Upper lobe of right lung (tissue), 1 donor: Measurements from ENCODE around the gene CSTPP1. TPM values are rescaled to one million over a fixed set of nuclear protein-coding genes. Genes with fewer than 3 reads are reported as not detected.

Experiments used
- ATAC-seq: fragments of 200-7000 bp; cut with Tn5 transposase; one replicate; pipeline ENCODE4 v1.9.1; 2020; ENCODE audit warnings: mild to moderate bottlenecking, moderate library complexity
- DNase-seq: peaks from one replicate; pipeline ENCODE4 v3.0.0-alpha.2; 2020
- H3K27ac ChIP-seq: fragments of 200-600 bp; one replicate; pipeline ENCODE4 v1.8.0; 2022
- H3K27me3 ChIP-seq: fragments of 200-600 bp; one replicate; pipeline ENCODE4 v1.8.0; 2022; ENCODE audit warnings: mild to moderate bottlenecking
- H3K36me3 ChIP-seq: fragments of 200-600 bp; one replicate; pipeline ENCODE4 v1.8.0; 2022
- H3K4me1 ChIP-seq: fragments of 200-600 bp; one replicate; pipeline ENCODE4 v1.8.0; 2022
- H3K4me3 ChIP-seq: fragments of 200-600 bp; one replicate; pipeline ENCODE4 v1.8.0; 2022; ENCODE audit warnings: mild to moderate bottlenecking
- H3K9me3 ChIP-seq: fragments of 200-600 bp; one replicate; pipeline ENCODE4 v1.8.0; 2022
- intact Hi-C: fragments of 100-400 bp; cut with DNase I; formaldehyde crosslinking; loops from one replicate; pipeline ENCODE4 v1.11.0; 2022
- total RNA-seq: library from RNA; stranded (reverse); fragmentation: NEBNext Ultra II Directional; extraction: Animal tissue kit (Norgen Biotek cat#: 25700); gene quantifications from one replicate; pipeline ENCODE4 v1.2.1, GENCODE V29; 2021
- TF ChIP-seq, protein P1 (sequence below): fragments of 200-600 bp; IDR thresholded peaks from one replicate; pipeline ENCODE4 v1.8.0; 2022; ENCODE audit warnings: antibody characterized with exemption
- donor health status: DM: no; HTN: yes; CAD: no; lungs with severe emphysema.

Gene CSTPP1
- total RNA-seq, 1 donor from 2014 or later: 26.2 TPM

DNA sequence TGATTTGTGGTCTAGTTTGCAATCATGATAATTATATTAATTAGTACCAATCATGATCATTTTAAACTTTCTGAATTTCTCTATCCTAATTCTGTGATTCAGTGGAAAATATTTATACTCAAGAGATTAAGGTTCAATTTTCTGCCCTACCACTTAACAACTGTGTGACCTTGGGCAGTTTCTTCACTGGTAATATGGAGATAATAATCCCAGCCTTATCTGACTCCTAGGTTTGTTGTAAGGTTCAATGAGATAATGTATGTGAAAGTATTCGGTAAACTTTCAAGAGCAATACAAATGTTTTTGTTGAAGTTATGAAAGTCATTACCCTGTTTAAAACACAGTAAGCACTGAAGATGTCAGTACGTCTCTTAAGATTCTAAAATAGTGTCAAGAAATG is 36.3 kb downstream of the CSTPP1 start:
- H3K36me3 ChIP-seq: no peaks in the 10 kb centered on the region
- DNase-seq (no peak), ATAC-seq (no peak)
- intact Hi-C loops: no loop called here
- H3K4me1 ChIP-seq: no peaks in the 10 kb centered on the region
- TF ChIP-seq, protein P1, sequence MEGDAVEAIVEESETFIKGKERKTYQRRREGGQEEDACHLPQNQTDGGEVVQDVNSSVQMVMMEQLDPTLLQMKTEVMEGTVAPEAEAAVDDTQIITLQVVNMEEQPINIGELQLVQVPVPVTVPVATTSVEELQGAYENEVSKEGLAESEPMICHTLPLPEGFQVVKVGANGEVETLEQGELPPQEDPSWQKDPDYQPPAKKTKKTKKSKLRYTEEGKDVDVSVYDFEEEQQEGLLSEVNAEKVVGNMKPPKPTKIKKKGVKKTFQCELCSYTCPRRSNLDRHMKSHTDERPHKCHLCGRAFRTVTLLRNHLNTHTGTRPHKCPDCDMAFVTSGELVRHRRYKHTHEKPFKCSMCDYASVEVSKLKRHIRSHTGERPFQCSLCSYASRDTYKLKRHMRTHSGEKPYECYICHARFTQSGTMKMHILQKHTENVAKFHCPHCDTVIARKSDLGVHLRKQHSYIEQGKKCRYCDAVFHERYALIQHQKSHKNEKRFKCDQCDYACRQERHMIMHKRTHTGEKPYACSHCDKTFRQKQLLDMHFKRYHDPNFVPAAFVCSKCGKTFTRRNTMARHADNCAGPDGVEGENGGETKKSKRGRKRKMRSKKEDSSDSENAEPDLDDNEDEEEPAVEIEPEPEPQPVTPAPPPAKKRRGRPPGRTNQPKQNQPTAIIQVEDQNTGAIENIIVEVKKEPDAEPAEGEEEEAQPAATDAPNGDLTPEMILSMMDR: no peak
- H3K4me3 ChIP-seq: no peak overlapping the region
- H3K9me3 ChIP-seq: no peaks in the 10 kb centered on the region
- no peaks in the 10 kb centered on the region for H3K27me3 ChIP-seq
- H3K27ac ChIP-seq: no peak overlapping the region

DNA sequence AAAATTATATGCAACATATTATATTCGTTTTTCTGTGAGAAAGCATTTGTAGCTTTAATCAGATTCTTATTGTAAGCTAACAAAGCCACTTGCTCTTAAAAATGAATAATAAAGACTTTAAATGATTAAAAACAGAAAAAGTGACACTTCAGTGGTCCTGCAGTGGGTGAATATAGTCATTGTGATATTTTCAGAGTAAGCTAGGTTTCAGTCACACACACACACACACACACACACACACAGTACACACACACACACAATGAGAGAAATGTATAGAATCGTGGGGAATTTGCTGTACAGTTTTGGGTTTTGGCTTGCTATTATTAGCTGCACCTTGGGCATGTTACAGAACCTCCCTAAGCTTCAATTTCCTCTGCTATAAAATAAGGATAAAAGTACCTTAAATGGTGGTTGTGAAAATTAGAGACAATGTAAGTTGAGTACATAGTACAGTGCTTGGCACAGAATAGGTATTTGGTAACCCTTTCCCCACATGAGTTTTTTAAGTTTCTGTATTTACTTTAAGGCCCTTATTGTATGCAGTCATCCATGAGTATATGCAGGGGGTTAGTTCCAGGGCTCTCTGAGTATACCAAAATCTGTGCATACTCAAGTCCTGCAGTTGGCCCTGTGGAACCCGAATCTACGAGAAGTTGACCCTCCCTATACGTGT is 39.8 kb downstream of the CSTPP1 start:
- DNase-seq: no peak
- intact Hi-C loops: no loop called here
- Histone ChIP-seq H3K36me3 (no peaks in the 10 kb centered on the region), H3K27ac (no peak overlapping the region), H3K4me3 (no peak overlapping the region), H3K27me3 (no peaks in the 10 kb centered on the region), H3K4me1 (no peaks in the 10 kb centered on the region), H3K9me3 (no peaks in the 10 kb centered on the region)
- TF ChIP-seq, protein P1: no peak
- no peak for ATAC-seq

DNA sequence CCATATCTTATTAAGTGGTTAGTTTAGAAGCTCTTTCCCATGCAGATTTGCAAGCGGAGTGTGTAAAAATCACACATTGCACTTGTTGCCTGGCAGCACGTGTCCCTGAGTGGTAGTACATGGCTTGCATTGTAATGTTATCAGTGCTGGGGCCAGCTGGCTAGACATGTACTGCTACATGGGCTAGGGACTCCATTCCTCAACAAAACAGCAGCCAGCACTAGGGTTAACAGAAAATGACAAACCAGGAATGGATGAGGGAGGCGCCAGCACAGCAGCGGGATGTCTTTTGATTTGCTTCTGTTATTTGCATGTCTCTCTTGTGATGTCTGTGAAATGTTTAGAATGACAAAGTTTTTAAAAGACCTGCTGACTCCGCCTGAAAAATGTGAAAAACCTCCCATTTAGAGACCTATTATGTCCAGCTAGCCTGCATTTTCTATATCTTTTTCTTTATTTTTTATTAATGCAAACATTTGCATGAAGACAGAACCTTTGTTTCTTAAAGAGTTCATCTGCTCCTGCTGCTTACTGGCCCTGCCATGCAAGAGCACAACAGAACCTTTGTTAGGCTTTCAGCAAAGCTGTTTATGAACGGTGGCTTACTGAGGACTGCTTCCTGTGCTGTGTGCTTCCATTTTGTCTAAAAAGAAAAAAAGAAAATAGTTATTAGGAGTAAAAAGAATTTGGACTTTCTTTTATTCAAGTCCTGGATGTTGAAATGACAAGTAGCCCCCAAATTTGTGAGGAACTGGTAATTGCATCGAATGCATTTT is 40.7 kb downstream of the CSTPP1 start:
- ATAC-seq: no peak
- Histone ChIP-seq H3K27ac (no peak overlapping the region), H3K36me3 (no peaks in the 10 kb centered on the region), H3K27me3 (no peaks in the 10 kb centered on the region), H3K4me3 (no peak overlapping the region), H3K9me3 (no peaks in the 10 kb centered on the region), H3K4me1 (no peaks in the 10 kb centered on the region)
- intact Hi-C loops: no loop called here
- TF ChIP-seq, protein P1: no peak
- DNase-seq: no peak

DNA sequence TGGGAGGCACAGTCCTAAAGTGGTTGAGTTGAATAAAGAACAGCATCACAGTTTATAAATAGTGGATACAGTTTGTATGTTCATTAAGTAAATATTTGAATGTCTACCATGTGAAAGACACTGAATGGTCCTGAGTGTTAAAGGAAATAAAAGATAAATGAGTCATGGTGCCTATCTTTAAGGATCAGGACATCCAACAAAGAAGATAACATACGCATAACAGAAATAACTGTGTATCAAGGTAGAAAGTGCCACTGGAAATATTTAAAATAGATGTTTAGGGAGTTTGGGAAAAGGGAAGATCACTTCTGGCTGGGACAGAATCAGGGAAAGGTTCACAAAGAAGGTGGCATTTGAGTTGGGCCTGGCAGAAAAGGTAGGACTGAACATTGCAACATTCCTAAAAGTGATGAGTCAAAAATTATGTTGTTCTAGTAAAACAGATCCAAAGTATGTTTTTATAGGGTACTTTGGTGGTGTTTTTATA is 41.5 kb downstream of the CSTPP1 start:
- Histone ChIP-seq H3K27me3 (no peaks in the 10 kb centered on the region), H3K27ac (no peak overlapping the region), H3K4me3 (no peak overlapping the region), H3K36me3 (no peaks in the 10 kb centered on the region), H3K9me3 (no peaks in the 10 kb centered on the region), H3K4me1 (no peaks in the 10 kb centered on the region)
- no peak for DNase-seq
- TF ChIP-seq, protein P1: no peak
- ATAC-seq: no peak
- intact Hi-C loops: no loop called here

DNA sequence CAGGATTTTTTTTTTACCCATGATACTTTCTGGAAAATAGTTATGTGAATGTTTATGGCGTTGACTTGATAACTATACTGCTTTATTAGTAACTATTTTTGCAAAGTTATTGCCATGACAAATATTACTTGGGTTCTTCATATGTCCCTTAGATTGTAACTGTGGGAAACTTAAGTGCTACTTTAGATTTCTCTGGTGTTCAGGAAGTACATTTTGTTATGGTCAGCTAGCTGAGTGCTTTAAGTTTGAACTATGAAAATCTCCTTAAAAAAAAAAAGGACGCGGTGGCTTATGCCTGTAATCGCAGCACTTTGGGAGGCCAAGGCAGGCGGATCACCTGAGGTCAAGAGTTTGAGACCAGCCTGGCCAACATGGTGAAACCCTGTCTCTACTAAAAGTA is 42.8 kb downstream of the CSTPP1 start:
- no peaks in the 10 kb centered on the region for H3K4me1 ChIP-seq
- TF ChIP-seq, protein P1: no peak
- H3K27ac ChIP-seq: no peak overlapping the region
- no peaks in the 10 kb centered on the region for H3K27me3 ChIP-seq
- H3K9me3 ChIP-seq: no peaks in the 10 kb centered on the region
- no peak overlapping the region for H3K4me3 ChIP-seq
- ATAC-seq (peak; percentile 59), DNase-seq (no peak)
- intact Hi-C loops: no loop called here
- no peaks in the 10 kb centered on the region for H3K36me3 ChIP-seq
